SU-DHL-6 (cell line): ENCODE data around the gene CDH23.

Experiments
- CTCF ChIP-seq: fragments of 200-600 bp; sonication (generic); IDR thresholded peaks from one replicate; pipeline ENCODE4 v1.5.1; 2017; ENCODE audit warnings: antibody characterized with exemption, mild to moderate bottlenecking, low read length, moderate library complexity; ENCODE audit not compliant: insufficient read depth, poor library complexity, severe bottlenecking
- EZH2phosphoT487 ChIP-seq: fragments of 200-600 bp; sonication (generic), shearing (Covaris generic); conservative IDR thresholded peaks from 2 replicates; pipeline ENCODE4 v1.6.1; 2018; ENCODE audit warnings: mild to moderate bottlenecking, antibody characterized with exemption, low read length, moderate library complexity, mixed read lengths

GRCh38 chr10:71830726-71831125, 434.0 kb downstream of the CDH23 start:
- TF ChIP-seq CTCF (no peak), EZH2phosphoT487 (no peak)
